NCI-H2107 treated with DMSO at 0.1 percent for 48 hours (cell line): ENCODE data around the gene GRIK1.

ENCODE experiments used
- DNase-seq: peaks from one replicate; lab custom pipeline; 2025; ENCODE audit not compliant: unreplicated experiment; lab: John Stamatoyannopoulos, UW

The GRIK1 gene

GRCh38 chr21:29914326-29914725 is 25.5 kb downstream of the GRIK1 start:
- no peak for DNase-seq

- no peak for DNase-seq
Observed at GRCh38 chr21:29909571-29909970, 30.2 kb downstream of the GRIK1 start.

GRCh38 chr21:29904359-29905282 is 35.2 kb downstream of the GRIK1 start:
- no peak for DNase-seq

GRCh38 chr21:29896884-29897283 is 42.9 kb downstream of the GRIK1 start:
- no peak for DNase-seq

- DNase-seq: no peak
Observed at GRCh38 chr21:29893687-29894086, 46.1 kb downstream of the GRIK1 start.

GRCh38 chr21:29892379-29892778 is 47.4 kb downstream of the GRIK1 start:
- DNase-seq: no peak

GRCh38 chr21:29888437-29888836 is 51.4 kb downstream of the GRIK1 start:
- DNase-seq: no peak

GRCh38 chr21:29887313-29888009 is 52.3 kb downstream of the GRIK1 start:
- DNase-seq: no peak

GRCh38 chr21:29885491-29885890 is 54.3 kb downstream of the GRIK1 start:
- no peak for DNase-seq

GRCh38 chr21:29875873-29876272 is 63.9 kb downstream of the GRIK1 start:
- DNase-seq: no peak

- no peak for DNase-seq
Observed at GRCh38 chr21:29875036-29875716, 64.6 kb downstream of the GRIK1 start.

- DNase-seq: no peak
Observed at GRCh38 chr21:29873908-29874307, 65.9 kb downstream of the GRIK1 start.

GRCh38 chr21:29870814-29871213 is 69.0 kb downstream of the GRIK1 start:
- DNase-seq: no peak

GRCh38 chr21:29867796-29868195 is 72.0 kb downstream of the GRIK1 start:
- no peak for DNase-seq

GRCh38 chr21:29860346-29860745 is 79.5 kb downstream of the GRIK1 start:
- no peak for DNase-seq

GRCh38 chr21:29857150-29857549 is 82.6 kb downstream of the GRIK1 start:
- no peak for DNase-seq

GRCh38 chr21:29854795-29855194 is 85.0 kb downstream of the GRIK1 start:
- no peak for DNase-seq

- DNase-seq: no peak
Observed at GRCh38 chr21:29851611-29852010, 88.2 kb downstream of the GRIK1 start.

GRCh38 chr21:29849735-29850176 is 90.0 kb downstream of the GRIK1 start:
- DNase-seq: peak; percentile 82

- DNase-seq: no peak
Observed at GRCh38 chr21:29843804-29844203, 96.0 kb downstream of the GRIK1 start.

- no peak for DNase-seq
Observed at GRCh38 chr21:29834617-29835016, 105.2 kb downstream of the GRIK1 start.

GRCh38 chr21:29832217-29832616 is 107.6 kb downstream of the GRIK1 start:
- DNase-seq: no peak
